Midbrain (tissue), 1 donor: Measurements from ENCODE around the gene PTPN20.

Source experiments
- DNase-seq: peaks from one replicate; lab custom pipeline; 2025; lab: John Stamatoyannopoulos, UW

PTPN20 gene

GRCh38 chr10:47049056-47049851, 138.0 kb downstream of the PTPN20 start:
- DNase-seq: no peak

- DNase-seq: no peak
Measured at GRCh38 chr10:47049906-47050305, 138.7 kb downstream of the PTPN20 start.

- DNase-seq: no peak
Measured at GRCh38 chr10:47050618-47051455, 139.6 kb downstream of the PTPN20 start.

- no peak for DNase-seq
Measured at GRCh38 chr10:47051741-47052238, 140.6 kb downstream of the PTPN20 start.
